Endothelial cell of umbilical vein (primary cell): ENCODE data around the gene SRPK2.

ENCODE experiments used
- EZH2 ChIP-seq: IDR thresholded peaks from 2 replicates; pipeline ENCODE4 v1.6.1; 2012; ENCODE audit warnings: borderline replicate concordance, low read depth, mild to moderate bottlenecking, moderate library complexity, low read length, inconsistent platforms; ENCODE audit not compliant: severe bottlenecking
- GATA2 ChIP-seq: IDR thresholded peaks from 2 replicates; pipeline ENCODE4 v1.7.0; 2011; ENCODE audit warnings: low read depth, mild to moderate bottlenecking, moderate library complexity, mixed read lengths, low read length; ENCODE audit not compliant: insufficient read length, insufficient read depth
- TF ChIP-seq, protein P1 (sequence below), 2 donors: IDR thresholded peaks; 1 replicate in 1 of 2; 2 replicates in 1 of 2; pipeline ENCODE4 v1.5.1; 2011; ENCODE audit warnings: low read length in 2 of 2, mild to moderate bottlenecking in 2 of 2, moderate library complexity in 2 of 2, control low read depth in 1 of 2, inconsistent platforms in 1 of 2, low read depth in 1 of 2; ENCODE audit not compliant: insufficient read depth in 1 of 2; ENCODE audit errors: extremely low read depth in 1 of 2

- TF ChIP-seq EZH2 (no peak), GATA2 (no peak)
- TF ChIP-seq, protein P1, sequence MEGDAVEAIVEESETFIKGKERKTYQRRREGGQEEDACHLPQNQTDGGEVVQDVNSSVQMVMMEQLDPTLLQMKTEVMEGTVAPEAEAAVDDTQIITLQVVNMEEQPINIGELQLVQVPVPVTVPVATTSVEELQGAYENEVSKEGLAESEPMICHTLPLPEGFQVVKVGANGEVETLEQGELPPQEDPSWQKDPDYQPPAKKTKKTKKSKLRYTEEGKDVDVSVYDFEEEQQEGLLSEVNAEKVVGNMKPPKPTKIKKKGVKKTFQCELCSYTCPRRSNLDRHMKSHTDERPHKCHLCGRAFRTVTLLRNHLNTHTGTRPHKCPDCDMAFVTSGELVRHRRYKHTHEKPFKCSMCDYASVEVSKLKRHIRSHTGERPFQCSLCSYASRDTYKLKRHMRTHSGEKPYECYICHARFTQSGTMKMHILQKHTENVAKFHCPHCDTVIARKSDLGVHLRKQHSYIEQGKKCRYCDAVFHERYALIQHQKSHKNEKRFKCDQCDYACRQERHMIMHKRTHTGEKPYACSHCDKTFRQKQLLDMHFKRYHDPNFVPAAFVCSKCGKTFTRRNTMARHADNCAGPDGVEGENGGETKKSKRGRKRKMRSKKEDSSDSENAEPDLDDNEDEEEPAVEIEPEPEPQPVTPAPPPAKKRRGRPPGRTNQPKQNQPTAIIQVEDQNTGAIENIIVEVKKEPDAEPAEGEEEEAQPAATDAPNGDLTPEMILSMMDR (IDR thresholded peaks at IDR 0.05; ENCODE audit: extremely low read depth in 1 of 2, insufficient read depth in 1 of 2, low read depth in 1 of 2, low read length in 2 of 2), result no peak
Measured at GRCh38 chr7:105136221-105136620, 252.5 kb downstream of the SRPK2 start.
